ENCODE data around the gene MPC1L. TPM values are rescaled to one million over a fixed set of nuclear protein-coding genes. Genes with fewer than 3 reads are reported as not detected.

MPC1L gene
- total RNA-seq, 2 experiments from 2014 or later: not detected

DNA sequence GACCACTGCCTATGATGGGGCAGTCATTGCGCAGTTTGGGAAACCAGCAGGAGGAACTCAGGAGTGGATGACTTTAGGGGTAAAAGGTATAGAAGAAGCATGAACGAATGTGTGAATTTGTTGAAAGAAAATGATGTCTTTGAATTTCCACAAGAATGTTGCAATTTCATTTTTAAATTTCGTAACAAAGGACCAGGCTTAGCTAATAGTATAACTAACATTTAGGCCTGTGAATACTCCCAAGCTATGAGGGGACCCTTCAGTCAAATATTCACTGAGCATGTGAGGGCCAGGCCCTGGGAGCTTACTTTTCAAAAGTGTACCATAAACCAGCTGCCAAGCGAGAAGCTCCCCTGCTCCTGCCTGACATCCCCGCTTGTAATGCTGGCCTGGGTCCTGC, 5.3 kb downstream of the MPC1L start:
- TF ChIP-seq, protein P1, sequence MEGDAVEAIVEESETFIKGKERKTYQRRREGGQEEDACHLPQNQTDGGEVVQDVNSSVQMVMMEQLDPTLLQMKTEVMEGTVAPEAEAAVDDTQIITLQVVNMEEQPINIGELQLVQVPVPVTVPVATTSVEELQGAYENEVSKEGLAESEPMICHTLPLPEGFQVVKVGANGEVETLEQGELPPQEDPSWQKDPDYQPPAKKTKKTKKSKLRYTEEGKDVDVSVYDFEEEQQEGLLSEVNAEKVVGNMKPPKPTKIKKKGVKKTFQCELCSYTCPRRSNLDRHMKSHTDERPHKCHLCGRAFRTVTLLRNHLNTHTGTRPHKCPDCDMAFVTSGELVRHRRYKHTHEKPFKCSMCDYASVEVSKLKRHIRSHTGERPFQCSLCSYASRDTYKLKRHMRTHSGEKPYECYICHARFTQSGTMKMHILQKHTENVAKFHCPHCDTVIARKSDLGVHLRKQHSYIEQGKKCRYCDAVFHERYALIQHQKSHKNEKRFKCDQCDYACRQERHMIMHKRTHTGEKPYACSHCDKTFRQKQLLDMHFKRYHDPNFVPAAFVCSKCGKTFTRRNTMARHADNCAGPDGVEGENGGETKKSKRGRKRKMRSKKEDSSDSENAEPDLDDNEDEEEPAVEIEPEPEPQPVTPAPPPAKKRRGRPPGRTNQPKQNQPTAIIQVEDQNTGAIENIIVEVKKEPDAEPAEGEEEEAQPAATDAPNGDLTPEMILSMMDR (IDR thresholded peaks at IDR 0.05): no peak
- H3K27ac Mint-ChIP-seq: no peak overlapping the region

DNA sequence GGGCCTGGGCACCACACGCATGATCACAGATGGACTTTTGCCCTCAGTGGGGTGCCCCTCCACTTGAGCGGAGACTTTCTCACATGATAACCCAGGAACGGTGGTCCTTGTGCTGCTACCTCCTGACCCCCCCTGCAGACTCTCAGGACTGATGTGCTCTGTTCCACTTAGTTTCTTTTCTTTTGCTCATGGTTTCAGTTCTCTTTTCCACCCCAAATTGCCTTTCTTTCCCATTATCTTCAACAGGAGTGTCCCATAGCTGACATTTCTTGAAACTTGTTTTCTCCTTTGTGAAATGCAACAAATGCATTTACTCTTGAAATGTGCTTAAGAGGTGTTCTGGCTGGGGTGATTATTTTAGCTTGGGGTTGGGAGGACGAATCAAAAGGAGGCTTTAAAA, 9.0 kb downstream of the MPC1L start:
- ATAC-seq (no peak), DNase-seq (no peak)
- no peaks in the 10 kb centered on the region for H3K27me3 Mint-ChIP-seq
- no peak overlapping the region for H3K4me3 Mint-ChIP-seq
- H3K4me1 Mint-ChIP-seq (ENCODE audit: low read depth): peaks cover 13% of the 10 kb centered on the region
- ChIA-PET POLR2A (no interaction called here), CTCF (interaction anchor here (0.7 to 1.9 kb wide), 3 partner anchors 11 to 514 kb away, joined by 3 to 5 read pairs (median 4); no protein-coding TSS in a partner anchor)
- TF ChIP-seq, protein P1 (IDR thresholded peaks at IDR 0.05): no peak
- peak overlapping the region; percentile 55 for H3K27ac Mint-ChIP-seq
- intact Hi-C loops (cut with micrococcal nuclease): no loop called here
- H3K9me3 Mint-ChIP-seq: no peaks in the 10 kb centered on the region
- peaks cover 19% of the 10 kb centered on the region for H3K36me3 Mint-ChIP-seq (ENCODE audit: low read depth)

More for the DNA sequence above, 5.3 kb downstream of the MPC1L start:
- Mint-ChIP-seq H3K27me3 (no peaks in the 10 kb centered on the region), H3K36me3 (ENCODE audit: low read depth) (peaks cover 9% of the 10 kb centered on the region), H3K4me3 (no peak overlapping the region), H3K9me3 (no peaks in the 10 kb centered on the region), H3K4me1 (ENCODE audit: low read depth) (peaks cover 7% of the 10 kb centered on the region)
- ATAC-seq (no peak), DNase-seq (no peak)
- ChIA-PET POLR2A (no interaction called here), CTCF (interaction anchor here (4.1 kb wide), 1 partner anchor 84 kb away, joined by 11 read pairs; no protein-coding TSS in a partner anchor)
- intact Hi-C loops (cut with micrococcal nuclease): no loop called here

DNA sequence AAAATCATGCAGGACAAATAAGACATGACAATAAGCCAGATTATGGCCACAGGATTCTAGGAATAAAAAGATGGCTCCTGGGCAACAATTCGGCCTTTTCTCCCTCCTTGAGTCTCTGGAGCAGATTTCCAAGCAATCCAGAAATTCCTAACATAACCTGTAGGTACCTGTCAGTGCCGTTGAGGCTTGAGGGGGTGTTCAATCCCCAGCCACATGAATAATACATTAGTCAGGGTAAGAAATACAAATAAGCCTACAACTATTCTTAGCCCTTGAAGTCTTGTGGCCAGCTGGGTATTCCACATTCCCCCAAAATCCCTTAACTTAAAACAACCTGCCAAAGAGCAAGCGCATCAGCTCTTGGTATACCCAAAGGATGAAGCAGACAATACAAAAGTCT, 14.5 kb downstream of the MPC1L start:
- no peaks in the 10 kb centered on the region for H3K9me3 Mint-ChIP-seq
- no peak overlapping the region for H3K4me3 Mint-ChIP-seq
- no peak overlapping the region for H3K27ac Mint-ChIP-seq
- peaks cover 38% of the 10 kb centered on the region for H3K4me1 Mint-ChIP-seq (ENCODE audit: low read depth)
- peaks cover 23% of the 10 kb centered on the region for H3K36me3 Mint-ChIP-seq (ENCODE audit: low read depth)
- DNase-seq: no peak
- TF ChIP-seq, protein P1 (IDR thresholded peaks at IDR 0.05): no peak
- no peaks in the 10 kb centered on the region for H3K27me3 Mint-ChIP-seq
- no peak for ATAC-seq
- POLR2A ChIA-PET: interaction anchor here (0.6 kb wide), 1 partner anchor 99 kb away, joined by 3 read pairs; no protein-coding TSS in a partner anchor
- intact Hi-C loops (cut with micrococcal nuclease): no loop called here
- CTCF ChIA-PET: interaction anchor here (1.4 to 1.7 kb wide), 2 partner anchors 94 to 157 kb away, joined by 4 to 6 read pairs; no protein-coding TSS in a partner anchor

DNA sequence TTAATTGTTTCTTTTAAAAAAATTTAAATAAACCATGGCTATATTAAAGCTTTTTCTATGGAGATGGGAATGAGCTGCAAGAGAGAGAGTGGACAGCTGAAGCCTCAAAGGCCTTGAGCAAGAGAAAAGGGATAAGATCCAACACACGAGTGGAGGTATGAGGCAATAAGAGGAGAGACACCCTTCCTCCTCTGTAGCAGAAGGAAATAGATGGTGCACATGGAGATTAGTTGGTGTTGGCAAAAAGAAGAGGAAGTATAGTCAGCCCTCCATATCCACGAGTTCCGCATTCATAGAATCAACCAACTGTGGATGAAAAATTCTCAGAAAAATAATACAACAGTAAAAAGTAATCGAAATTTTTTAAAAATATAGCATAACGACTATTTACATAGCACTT, 20.9 kb downstream of the MPC1L start:
- DNase-seq: no peak
- intact Hi-C loops (cut with micrococcal nuclease): loop anchor here (10.0 kb wide), 1 partner anchor 59 kb away; the partner anchor contains the start of gene ATP6AP2
- Mint-ChIP-seq H3K4me1 (ENCODE audit: low read depth) (peaks cover 29% of the 10 kb centered on the region), H3K4me3 (peak overlapping the region; percentile 77), H3K27ac (peak overlapping the region; percentile 77), H3K9me3 (no peaks in the 10 kb centered on the region), H3K36me3 (ENCODE audit: low read depth) (peaks cover 23% of the 10 kb centered on the region), H3K27me3 (no peaks in the 10 kb centered on the region)
- TF ChIP-seq, protein P1 (IDR thresholded peaks at IDR 0.05): no peak
- ChIA-PET CTCF (interaction anchor here (0.8 to 1.7 kb wide), 2 partner anchors 99 to 150 kb away, joined by 3 to 6 read pairs; no protein-coding TSS in a partner anchor), POLR2A (no interaction called here)
- ATAC-seq: no peak

DNA sequence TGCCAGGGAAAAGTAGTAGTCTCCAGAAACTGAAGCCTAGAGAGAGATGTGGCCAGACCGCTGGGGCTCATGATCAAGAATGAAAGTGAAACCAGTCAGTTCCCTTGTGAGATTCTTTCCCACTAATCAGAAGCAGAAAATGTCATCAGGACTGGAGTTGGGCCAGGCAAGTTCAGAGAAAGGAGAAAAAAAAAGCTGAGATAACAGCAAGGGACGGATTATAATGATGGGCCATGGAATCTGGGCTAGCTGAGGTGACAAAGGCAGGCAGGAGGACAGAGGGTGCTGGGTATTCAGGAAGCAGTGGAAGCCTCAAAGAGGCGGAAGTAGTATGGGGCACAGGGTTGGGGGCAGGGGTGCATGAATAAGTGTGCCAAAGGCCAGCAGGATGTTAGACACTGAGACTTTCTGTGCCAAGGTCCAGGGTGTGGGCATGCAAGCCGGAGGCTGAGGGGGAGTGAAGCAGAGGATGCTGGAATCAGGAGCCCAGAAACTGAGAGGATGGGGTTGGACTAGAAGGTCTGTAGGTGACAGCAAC, 21.7 kb downstream of the MPC1L start:
- POLR2A ChIA-PET: no interaction called here
- TF ChIP-seq, protein P1 (IDR thresholded peaks at IDR 0.05): no peak

More for the DNA sequence above, 21.7 kb downstream of the MPC1L start:
- intact Hi-C loops (cut with micrococcal nuclease): loop anchor here (5.0 to 10.0 kb wide), 2 partner anchors 60 to 103 kb away; partner anchors contain the start of gene ATP6AP2
- Mint-ChIP-seq H3K27me3 (no peaks in the 10 kb centered on the region), H3K4me3 (peak overlapping the region; percentile 77), H3K4me1 (ENCODE audit: low read depth) (peaks cover 23% of the 10 kb centered on the region), H3K9me3 (no peaks in the 10 kb centered on the region), H3K36me3 (ENCODE audit: low read depth) (peaks cover 23% of the 10 kb centered on the region), H3K27ac (peak overlapping the region; percentile 90)
- DNase-seq (peak; percentile 62), ATAC-seq (peak; percentile 54)
- CTCF ChIA-PET: no interaction called here

Data from activated CD8-positive, alpha-beta T cell treated with anti-CD3 and anti-CD28 coated beads for 36 hours (primary cell).